Kidney (tissue), 14 donors: ENCODE data around the gene EML6. TPM values are rescaled to one million over a fixed set of nuclear protein-coding genes. Genes with fewer than 3 reads are reported as not detected.

Experiments used
- DNase-seq, 5 donors: peaks; one replicate each; pipeline ENCODE4 v3.0.0-alpha.2; 2013 to 2020
- FAIRE-seq: peaks from 2 replicates; lab custom pipeline; 2012; peaks lifted over from hg19 to GRCh38; lab: Jason Lieb, UNC
- H3K27ac ChIP-seq, 2 donors: one replicate each; pipeline ENCODE4 v1.7.0; 2013; ENCODE audit warnings: low read depth in 2 of 2, low read length in 2 of 2, inconsistent platforms in 1 of 2
- H3K27me3 ChIP-seq: one replicate; pipeline ENCODE4 v1.7.1; 2013; ENCODE audit warnings: low read length, inconsistent platforms; ENCODE audit not compliant: control insufficient read depth, insufficient read depth
- H3K36me3 ChIP-seq, 3 donors: one replicate each; pipeline versions ENCODE4 v1.7.0 to v1.7.1; 2013; ENCODE audit warnings: low read length in 3 of 3, control low read depth in 1 of 3, inconsistent platforms in 1 of 3; ENCODE audit not compliant: insufficient read depth in 3 of 3, control insufficient read depth in 2 of 3
- H3K4me1 ChIP-seq, 3 donors: one replicate each; pipeline versions ENCODE4 v1.7.0 to v1.7.1; 2013; ENCODE audit warnings: low read length in 3 of 3, inconsistent platforms in 1 of 3, low read depth in 1 of 3; ENCODE audit not compliant: control insufficient read depth in 2 of 3, insufficient read depth in 2 of 3
- H3K4me3 ChIP-seq, 3 donors: one replicate each; pipeline versions ENCODE4 v1.7.0 to v1.8.1; 2013; ENCODE audit warnings: low read length in 3 of 3, control low read depth in 1 of 3, inconsistent platforms in 1 of 3
- H3K9ac ChIP-seq, 3 donors: one replicate each; pipeline versions ENCODE4 v1.7.0 to v1.7.1; 2013; ENCODE audit warnings: low read length in 3 of 3, control low read depth in 1 of 3, inconsistent platforms in 1 of 3
- H3K9me3 ChIP-seq, 3 donors: one replicate each; pipeline versions ENCODE4 v1.7.0 to v1.7.1; 2013; ENCODE audit warnings: low read length in 3 of 3, control low read depth in 1 of 3, inconsistent platforms in 1 of 3; ENCODE audit not compliant: control insufficient read depth in 2 of 3, insufficient read depth in 1 of 3
- intact Hi-C: fragments of 100-400 bp; cut with DNase I; formaldehyde crosslinking; loops from one replicate; pipeline ENCODE4 v1.11.1; 2022
- polyA plus RNA-seq: library from polyadenylated mRNA; stranded (reverse); fragments of 350-450 nt; fragmentation: Illumina TruSeq; extraction: RNeasy Lipid Tissue Mini Kit (QIAGEN cat#74804); gene quantifications from one replicate; pipeline ENCODE4 v1.2.3, GENCODE V29; 2014; ENCODE audit warnings: low read depth, low replicate concordance; ENCODE audit not compliant: insufficient read depth
- total RNA-seq: library from RNA; stranded (reverse); fragmentation: NEBNext Ultra II Directional; extraction: Animal tissue kit (Norgen Biotek cat#: 25700); gene quantifications from one replicate; pipeline ENCODE4 v1.2.1, GENCODE V29; 2021
- TF ChIP-seq, protein P1 (sequence below): IDR thresholded peaks from 3 replicates; pipeline ENCODE4 v1.5.1; 2012; ENCODE audit warnings: mild to moderate bottlenecking, moderate library complexity, borderline replicate concordance; ENCODE audit not compliant: insufficient read depth; ENCODE audit errors: extremely low read depth
- donor health status: control.
- donor health status: control.
- donor health status: control.
- donor health status: control.
- donor health status: control.
- donor health status: DM: yes; HTN: yes; CAD: no.
- donor health status: Normal renal cell carcinoma (clear cell type).

EML6 gene
- total and polyA plus RNA-seq, 2 donors from 2014 or later, result 1.7 to 3.1 TPM

- FAIRE-seq (no peak), DNase-seq (no peak)
- no peak overlapping the region for H3K9ac ChIP-seq
- H3K4me1 ChIP-seq, result no peaks in the 10 kb centered on the region
- no peaks in the 10 kb centered on the region for H3K36me3 ChIP-seq
- TF ChIP-seq, protein P1, sequence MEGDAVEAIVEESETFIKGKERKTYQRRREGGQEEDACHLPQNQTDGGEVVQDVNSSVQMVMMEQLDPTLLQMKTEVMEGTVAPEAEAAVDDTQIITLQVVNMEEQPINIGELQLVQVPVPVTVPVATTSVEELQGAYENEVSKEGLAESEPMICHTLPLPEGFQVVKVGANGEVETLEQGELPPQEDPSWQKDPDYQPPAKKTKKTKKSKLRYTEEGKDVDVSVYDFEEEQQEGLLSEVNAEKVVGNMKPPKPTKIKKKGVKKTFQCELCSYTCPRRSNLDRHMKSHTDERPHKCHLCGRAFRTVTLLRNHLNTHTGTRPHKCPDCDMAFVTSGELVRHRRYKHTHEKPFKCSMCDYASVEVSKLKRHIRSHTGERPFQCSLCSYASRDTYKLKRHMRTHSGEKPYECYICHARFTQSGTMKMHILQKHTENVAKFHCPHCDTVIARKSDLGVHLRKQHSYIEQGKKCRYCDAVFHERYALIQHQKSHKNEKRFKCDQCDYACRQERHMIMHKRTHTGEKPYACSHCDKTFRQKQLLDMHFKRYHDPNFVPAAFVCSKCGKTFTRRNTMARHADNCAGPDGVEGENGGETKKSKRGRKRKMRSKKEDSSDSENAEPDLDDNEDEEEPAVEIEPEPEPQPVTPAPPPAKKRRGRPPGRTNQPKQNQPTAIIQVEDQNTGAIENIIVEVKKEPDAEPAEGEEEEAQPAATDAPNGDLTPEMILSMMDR, result no peak
- no peak overlapping the region for H3K27ac ChIP-seq
- H3K4me3 ChIP-seq, result no peak overlapping the region
- H3K9me3 ChIP-seq, result peaks cover 0 to 4% (median 0%) of the 10 kb centered on the region in 3 donors
- H3K27me3 ChIP-seq, result no peaks in the 10 kb centered on the region
- intact Hi-C loops, result no loop called here
Observed at GRCh38 chr2:54806975-54807374, 83.5 kb downstream of the EML6 start.

DNA sequence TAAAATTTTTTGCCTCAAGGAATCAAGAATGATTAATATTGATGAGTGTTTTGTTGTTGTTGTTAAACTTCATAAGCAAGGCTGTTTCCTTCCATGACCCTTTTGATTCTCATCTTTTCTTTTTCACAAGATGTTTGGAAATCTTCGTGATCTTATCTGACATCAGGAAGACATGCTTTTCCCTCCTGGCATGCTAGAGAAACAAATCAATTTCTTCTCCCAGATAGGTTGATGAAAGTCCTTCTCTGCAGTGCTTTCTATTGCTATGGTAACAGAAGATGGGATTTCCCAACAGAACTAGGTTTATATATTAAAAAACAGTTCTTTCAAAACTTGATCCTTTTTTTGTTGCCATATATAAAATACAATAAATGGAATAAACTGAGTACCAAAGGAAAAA lies 85.2 kb downstream of the EML6 start:
- H3K36me3 ChIP-seq, result no peaks in the 10 kb centered on the region
- no peak overlapping the region for H3K9ac ChIP-seq
- intact Hi-C loops, result no loop called here
- no peaks in the 10 kb centered on the region for H3K4me1 ChIP-seq
- DNase-seq, result peak in 1 of 5 donors; percentile 2
- TF ChIP-seq, protein P1, result no peak
- no peak overlapping the region for H3K27ac ChIP-seq
- no peak for FAIRE-seq
- H3K4me3 ChIP-seq, result no peak overlapping the region
- peaks cover 0 to 4% (median 0%) of the 10 kb centered on the region in 3 donors for H3K9me3 ChIP-seq
- H3K27me3 ChIP-seq, result no peaks in the 10 kb centered on the region

DNA sequence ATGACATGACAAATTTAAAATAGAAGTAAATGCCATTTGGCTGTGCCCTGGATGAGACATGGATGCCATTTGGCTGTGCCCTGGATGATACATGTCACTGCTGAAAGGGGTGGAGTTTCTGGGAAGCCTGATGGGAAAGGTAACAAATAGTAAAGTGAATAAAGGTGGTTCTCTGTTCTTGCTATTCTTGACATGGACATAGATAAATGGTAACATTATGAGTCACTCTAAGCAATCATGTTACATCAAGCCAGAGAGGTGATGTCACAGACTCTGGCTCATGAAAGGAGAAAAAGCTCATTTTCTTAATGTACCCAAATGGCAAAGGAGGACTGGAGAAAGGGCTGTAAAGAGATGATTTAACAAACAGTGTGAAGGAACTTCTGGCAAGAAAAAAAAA lies 86.4 kb downstream of the EML6 start:
- H3K27me3 ChIP-seq, result no peaks in the 10 kb centered on the region
- DNase-seq, result no peak
- peaks cover 0 to 4% (median 0%) of the 10 kb centered on the region in 3 donors for H3K9me3 ChIP-seq
- TF ChIP-seq, protein P1, result no peak
- no peak overlapping the region for H3K27ac ChIP-seq
- no peaks in the 10 kb centered on the region for H3K4me1 ChIP-seq
- no peak for FAIRE-seq
- no peaks in the 10 kb centered on the region for H3K36me3 ChIP-seq
- no peak overlapping the region for H3K9ac ChIP-seq
- intact Hi-C loops, result no loop called here
- no peak overlapping the region for H3K4me3 ChIP-seq

- FAIRE-seq, result no peak
- TF ChIP-seq, protein P1, result no peak
- no peak overlapping the region for H3K9ac ChIP-seq
- DNase-seq, result no peak
- intact Hi-C loops, result no loop called here
- H3K4me1 ChIP-seq, result no peaks in the 10 kb centered on the region
- no peak overlapping the region for H3K4me3 ChIP-seq
- no peaks in the 10 kb centered on the region for H3K36me3 ChIP-seq
- H3K27ac ChIP-seq, result no peak overlapping the region
- no peaks in the 10 kb centered on the region for H3K27me3 ChIP-seq
- no peaks in the 10 kb centered on the region for H3K9me3 ChIP-seq
Observed at GRCh38 chr2:54810246-54810645, 86.8 kb downstream of the EML6 start.
